Type B pancreatic cell (in vitro differentiated cells): Measurements from ENCODE around the gene SIAH3. TPM values are rescaled to one million over a fixed set of nuclear protein-coding genes. Genes with fewer than 3 reads are reported as not detected.

Experiments used
- DNase-seq: peaks from one replicate; pipeline ENCODE4 v3.0.0; 2021; ENCODE audit warnings: mixed read lengths; ENCODE audit not compliant: unreplicated experiment; ENCODE audit errors: extremely low spot score
- H3K27ac Mint-ChIP-seq: 2 replicates; pipeline ENCODE4 v1.8.0; 2021; ENCODE audit warnings: mild to moderate bottlenecking, mixed read lengths
- H3K27me3 Mint-ChIP-seq: 2 replicates; pipeline ENCODE4 v1.8.0; 2021; ENCODE audit warnings: mixed read lengths
- H3K36me3 Mint-ChIP-seq: 2 replicates; pipeline ENCODE4 v1.8.0; 2021; ENCODE audit warnings: mixed read lengths
- H3K4me1 Mint-ChIP-seq: one replicate; pipeline ENCODE4 v1.8.0; 2021; ENCODE audit warnings: mixed read lengths; ENCODE audit not compliant: unreplicated experiment
- H3K4me3 Mint-ChIP-seq: 2 replicates; pipeline ENCODE4 v1.8.0; 2021; ENCODE audit warnings: mild to moderate bottlenecking, mixed read lengths
- H3K9me3 Mint-ChIP-seq: 2 replicates; pipeline ENCODE4 v1.8.0; 2021; ENCODE audit warnings: mixed read lengths
- total RNA-seq: library from RNA; stranded (reverse); gene quantifications from 2 replicates; pipeline ENCODE4 v1.2.1, GENCODE V29; 2021; ENCODE audit warnings: low replicate concordance
- TF ChIP-seq, protein P1 (sequence below): fragments of 200-600 bp; sonication (generic); conservative IDR thresholded peaks from 2 replicates; pipeline ENCODE4 v1.5.0; 2021; ENCODE audit warnings: antibody characterized with exemption, mild to moderate bottlenecking

SIAH3 gene
- total RNA-seq, 1 donor from 2014 or later: 0.53 TPM

DNA sequence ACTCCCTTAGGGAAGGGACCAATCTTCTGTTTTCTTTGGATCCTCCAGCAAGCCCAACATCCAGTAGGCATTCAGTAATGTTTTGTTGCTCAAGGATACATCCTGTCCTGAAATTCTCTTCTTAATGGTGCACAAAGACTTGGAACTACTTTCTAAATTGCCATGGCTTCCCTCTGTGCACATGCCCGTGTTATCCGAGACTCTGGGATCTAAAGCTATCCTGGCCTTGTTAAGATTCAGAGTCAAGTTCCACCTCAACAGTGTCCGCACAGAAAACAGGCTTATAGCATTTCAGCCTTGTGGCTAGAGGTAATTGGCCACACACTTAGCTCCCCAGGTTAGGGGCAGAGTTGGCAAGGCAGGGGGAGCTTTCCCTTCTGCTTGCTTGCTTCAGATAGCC lies 77.6 kb downstream of the SIAH3 start:
- Mint-ChIP-seq H3K27ac (no peak overlapping the region), H3K4me1 (peaks cover 9% of the 10 kb centered on the region), H3K36me3 (no peaks in the 10 kb centered on the region), H3K27me3 (peaks cover 9% of the 10 kb centered on the region), H3K4me3 (no peak overlapping the region), H3K9me3 (peaks cover 6% of the 10 kb centered on the region)
- DNase-seq: no peak
- TF ChIP-seq, protein P1, sequence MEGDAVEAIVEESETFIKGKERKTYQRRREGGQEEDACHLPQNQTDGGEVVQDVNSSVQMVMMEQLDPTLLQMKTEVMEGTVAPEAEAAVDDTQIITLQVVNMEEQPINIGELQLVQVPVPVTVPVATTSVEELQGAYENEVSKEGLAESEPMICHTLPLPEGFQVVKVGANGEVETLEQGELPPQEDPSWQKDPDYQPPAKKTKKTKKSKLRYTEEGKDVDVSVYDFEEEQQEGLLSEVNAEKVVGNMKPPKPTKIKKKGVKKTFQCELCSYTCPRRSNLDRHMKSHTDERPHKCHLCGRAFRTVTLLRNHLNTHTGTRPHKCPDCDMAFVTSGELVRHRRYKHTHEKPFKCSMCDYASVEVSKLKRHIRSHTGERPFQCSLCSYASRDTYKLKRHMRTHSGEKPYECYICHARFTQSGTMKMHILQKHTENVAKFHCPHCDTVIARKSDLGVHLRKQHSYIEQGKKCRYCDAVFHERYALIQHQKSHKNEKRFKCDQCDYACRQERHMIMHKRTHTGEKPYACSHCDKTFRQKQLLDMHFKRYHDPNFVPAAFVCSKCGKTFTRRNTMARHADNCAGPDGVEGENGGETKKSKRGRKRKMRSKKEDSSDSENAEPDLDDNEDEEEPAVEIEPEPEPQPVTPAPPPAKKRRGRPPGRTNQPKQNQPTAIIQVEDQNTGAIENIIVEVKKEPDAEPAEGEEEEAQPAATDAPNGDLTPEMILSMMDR: no peak

DNA sequence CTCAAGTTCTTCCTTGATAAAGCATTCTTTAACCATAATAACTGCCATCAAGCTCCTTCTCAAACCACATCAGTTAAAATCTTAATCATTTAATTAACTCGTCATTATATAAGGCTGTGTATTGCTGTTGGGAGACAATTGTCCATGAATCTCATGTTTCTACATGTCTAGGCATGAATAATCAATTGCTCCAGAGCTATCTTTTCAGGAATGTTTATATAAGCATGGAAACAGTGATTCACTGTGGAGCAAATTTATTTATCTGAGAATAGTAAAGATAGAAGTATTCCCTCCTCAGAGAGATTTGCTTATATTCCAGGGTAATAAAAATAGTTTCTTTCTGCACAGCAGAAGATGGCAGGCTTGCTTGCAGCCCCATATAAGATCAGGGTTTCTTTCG lies 78.3 kb downstream of the SIAH3 start:
- H3K4me3 Mint-ChIP-seq: no peak overlapping the region
- no peaks in the 10 kb centered on the region for H3K36me3 Mint-ChIP-seq
- H3K27ac Mint-ChIP-seq: no peak overlapping the region
- TF ChIP-seq, protein P1: no peak
- DNase-seq: no peak
- H3K9me3 Mint-ChIP-seq: peaks cover 6% of the 10 kb centered on the region
- H3K4me1 Mint-ChIP-seq: peaks cover 16% of the 10 kb centered on the region
- peaks cover 9% of the 10 kb centered on the region for H3K27me3 Mint-ChIP-seq

DNA sequence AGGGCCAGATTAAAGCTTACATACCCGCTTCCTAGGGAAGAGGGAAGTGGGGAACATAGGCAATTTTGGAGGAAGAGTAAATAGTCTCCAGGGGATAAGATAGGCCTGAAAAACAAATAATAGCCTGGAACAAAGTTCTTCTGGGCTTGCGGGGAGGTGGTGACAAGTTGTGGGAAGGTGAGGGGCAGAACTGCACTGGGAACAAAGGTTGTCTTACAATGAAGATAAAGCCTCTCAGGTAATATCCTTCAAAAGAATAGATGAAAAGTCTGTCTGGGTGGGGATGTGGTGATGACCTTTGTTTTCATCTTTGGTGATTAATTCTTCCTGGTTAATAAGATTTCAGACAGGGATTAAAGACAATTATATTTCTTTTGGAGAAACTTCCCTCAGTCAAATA lies 80.7 kb downstream of the SIAH3 start:
- Mint-ChIP-seq H3K9me3 (peaks cover 6% of the 10 kb centered on the region), H3K4me3 (no peak overlapping the region), H3K4me1 (peaks cover 17% of the 10 kb centered on the region), H3K27me3 (peaks cover 3% of the 10 kb centered on the region), H3K36me3 (no peaks in the 10 kb centered on the region), H3K27ac (no peak overlapping the region)
- no peak for DNase-seq
- TF ChIP-seq, protein P1: no peak

DNA sequence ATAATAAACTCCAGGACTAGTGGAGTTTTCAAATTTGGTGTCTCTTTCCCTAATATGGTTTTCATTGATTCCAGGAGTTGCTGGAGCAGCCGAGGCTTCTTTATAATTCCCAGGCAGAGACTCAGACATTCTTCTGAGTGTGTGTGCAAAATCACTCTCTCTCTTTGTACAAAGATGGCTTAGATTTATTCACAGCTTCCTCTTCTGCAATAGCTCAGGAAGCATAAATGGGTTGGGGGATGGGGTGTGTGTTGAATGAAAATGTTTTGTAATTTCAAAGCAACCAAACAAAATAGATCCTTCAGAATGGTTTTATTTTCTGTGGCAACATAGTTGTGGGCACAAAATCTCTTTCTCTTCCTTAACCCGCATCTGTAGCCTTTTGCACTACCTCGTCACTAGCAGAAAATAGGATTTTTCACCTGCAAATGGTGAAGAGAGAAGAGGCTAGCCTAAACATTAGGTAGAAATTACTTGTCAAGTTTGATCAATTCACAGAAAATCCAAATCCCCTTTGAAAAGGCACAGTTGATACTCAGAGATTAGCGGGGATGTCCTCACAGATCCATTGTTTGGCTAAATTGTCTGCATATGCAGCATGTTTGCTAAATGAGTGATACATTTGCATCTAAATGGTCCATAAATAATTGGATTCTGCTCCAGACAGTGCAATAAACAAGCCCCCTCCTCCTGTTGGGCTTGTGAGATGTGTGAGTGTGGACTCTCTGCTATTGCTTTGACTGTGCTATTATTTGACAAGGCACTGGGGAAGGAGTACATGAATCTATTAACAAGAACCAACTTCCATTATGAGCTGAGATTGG lies 82.7 kb downstream of the SIAH3 start:
- Mint-ChIP-seq H3K4me3 (no peak overlapping the region), H3K27me3 (peaks cover 9% of the 10 kb centered on the region), H3K4me1 (peaks cover 17% of the 10 kb centered on the region), H3K36me3 (no peaks in the 10 kb centered on the region), H3K9me3 (peaks cover 6% of the 10 kb centered on the region), H3K27ac (no peak overlapping the region)
- TF ChIP-seq, protein P1: no peak
- DNase-seq: no peak

DNA sequence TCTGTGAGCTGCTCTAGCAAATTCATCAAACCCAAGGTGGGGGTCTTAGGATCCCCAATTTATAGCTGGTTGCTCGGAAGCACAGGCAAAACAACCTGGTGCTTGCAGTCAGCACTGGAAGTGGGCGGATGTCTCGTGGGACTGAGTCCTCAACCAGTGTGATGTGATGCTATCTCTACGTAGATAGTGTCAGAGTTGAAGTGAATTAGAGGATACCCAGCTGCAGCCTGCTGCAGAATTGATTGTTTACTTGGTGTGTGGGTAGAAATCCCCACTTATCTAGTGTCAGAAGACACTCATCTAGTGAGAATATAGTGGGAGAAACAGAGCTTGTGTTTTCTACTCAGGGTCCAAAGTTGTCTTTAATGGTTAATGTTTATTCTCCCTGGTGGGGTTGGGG lies 86.1 kb downstream of the SIAH3 start:
- H3K4me1 Mint-ChIP-seq: peaks cover 17% of the 10 kb centered on the region

More for the DNA sequence above, 86.1 kb downstream of the SIAH3 start:
- peaks cover 18% of the 10 kb centered on the region for H3K27me3 Mint-ChIP-seq
- no peak overlapping the region for H3K27ac Mint-ChIP-seq
- DNase-seq: no peak
- H3K4me3 Mint-ChIP-seq: no peak overlapping the region
- TF ChIP-seq, protein P1: no peak
- H3K9me3 Mint-ChIP-seq: no peaks in the 10 kb centered on the region
- no peaks in the 10 kb centered on the region for H3K36me3 Mint-ChIP-seq
